Measurements from ENCODE around the gene FRS3. TPM values are rescaled to one million over a fixed set of nuclear protein-coding genes. Genes with fewer than 3 reads are reported as not detected.

Gene FRS3
- total and polyA plus RNA-seq, 2 of the 8 experiments (the other 6 are each of a cell fraction or from before 2014, with no cell fraction given): 3.4 to 4.4 TPM

DNA sequence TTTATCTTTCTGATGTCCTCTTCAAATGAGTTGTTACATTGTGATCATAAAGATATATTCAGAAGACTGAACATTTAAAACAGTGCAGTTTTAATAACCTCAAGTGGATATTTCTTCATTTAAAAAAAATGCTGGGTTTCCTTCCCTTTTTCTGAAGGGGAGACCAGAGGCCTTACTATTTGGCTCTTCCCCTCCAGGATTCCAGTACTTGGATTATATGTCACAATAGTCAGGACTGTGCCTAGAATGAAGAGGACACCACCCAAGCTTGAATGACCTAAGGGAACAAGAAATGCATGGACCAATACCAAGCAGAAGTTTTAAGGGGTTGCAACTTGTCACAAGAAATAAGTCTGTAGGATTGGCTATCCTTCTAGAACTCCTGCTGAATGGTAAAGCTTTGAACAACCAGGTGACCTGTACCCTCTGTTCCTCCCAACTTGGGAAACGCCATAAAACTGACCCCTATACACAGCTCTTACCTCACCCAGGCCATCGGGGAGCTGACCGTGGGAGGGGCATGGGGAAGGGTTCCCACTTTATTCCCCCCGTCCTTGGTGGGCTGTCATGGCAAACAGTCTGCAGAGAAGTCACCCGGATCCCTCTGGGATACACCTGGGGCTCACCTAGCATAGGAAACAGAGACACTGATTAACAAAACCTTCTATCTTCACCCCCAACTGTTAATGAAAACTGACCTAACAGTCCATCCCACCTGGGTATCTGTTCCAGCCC is 2.0 kb downstream of the FRS3 start:
- no peak overlapping the region for H4K5ac ChIP-seq (ENCODE audit: insufficient read length, low read depth, low read length)
- no peak overlapping the region for H3K9ac ChIP-seq (replicated peaks in 1 of 4; ENCODE audit: extremely low read depth in 1 of 4, low read depth in 3 of 4, low read length in 3 of 4)
- no peaks in the 10 kb centered on the region for H3K9me3 ChIP-seq (ENCODE audit: insufficient read depth in 2 of 2, low read depth in 1 of 2, low read length in 1 of 2)
- H2AFZ ChIP-seq (ENCODE audit: low read length): no peak overlapping the region
- no peak overlapping the region for H3K23ac ChIP-seq (ENCODE audit: insufficient read length)
- no peak overlapping the region for H2BK20ac ChIP-seq (ENCODE audit: low read length)
- no peak overlapping the region for H3K4me2 ChIP-seq (ENCODE audit: insufficient read depth in 1 of 2, low read depth in 2 of 2, low read length in 2 of 2)
- CTCF ChIA-PET (ENCODE audit: partially characterized antibody): interaction anchor here (1.0 to 5.2 kb wide), 11 partner anchors 10 to 409 kb away, joined by 3 to 58 read pairs (median 10); partner anchors contain the start of genes BYSL, MED20 and TOMM6
- H3K56ac ChIP-seq (replicated peaks; ENCODE audit: insufficient read length, low read depth, low read length): no peak overlapping the region
- peaks cover 0 to 13% (median 6%) of the 10 kb centered on the region in 4 experiments; a peak in 6 of 7 replicates for H3K27me3 ChIP-seq (replicated peaks in 1 of 4; ENCODE audit: control insufficient read depth in 3 of 4, extremely low read depth in 1 of 4, insufficient read depth in 3 of 4, low read length in 3 of 4)
- H4K91ac ChIP-seq (replicated peaks; ENCODE audit: insufficient read length, low read length): no peak overlapping the region
- 90% methylated on average over 5 of the region's 5 CpGs; no CpG with 5 or more reads in 1 of the 2 experiments for WGBS, 2 experiments (ENCODE audit: extremely low coverage in 1 of 2, insufficient coverage in 1 of 2, insufficient read length in 1 of 2, insufficient replicate concordance in 2 of 2, low coverage in 1 of 2, low lambda C conversion rate in 2 of 2, missing lambda C conversion rate in 1 of 2)
- no peak overlapping the region for H3K14ac ChIP-seq (ENCODE audit: insufficient read length)
- H2BK5ac ChIP-seq (ENCODE audit: low read depth, low read length): no peak overlapping the region
- no peak overlapping the region for H3K4me3 ChIP-seq (ENCODE audit: extremely low read depth in 1 of 4, insufficient read depth in 2 of 4, low read depth in 3 of 4, low read length in 4 of 4)
- no peaks in the 10 kb centered on the region for H3K79me2 ChIP-seq (ENCODE audit: control insufficient read depth in 1 of 2, insufficient read depth in 2 of 2, low read length in 2 of 2)
- H3K18ac ChIP-seq (ENCODE audit: extremely low read depth, low read length): no peak overlapping the region
- H3K27ac ChIP-seq (ENCODE audit: low read depth, low read length): no peak overlapping the region
- DNase-seq (ENCODE audit: low read depth in 1 of 2, low spot score in 2 of 2) (no peak), FAIRE-seq (no peak)
- H4K8ac ChIP-seq (ENCODE audit: extremely low read depth, insufficient read depth, low read length): no peak overlapping the region
- H2BK15ac ChIP-seq (ENCODE audit: low read length): no peak overlapping the region
- H4K20me1 ChIP-seq (replicated peaks in 1 of 2; ENCODE audit: control insufficient read depth in 1 of 2, insufficient read depth in 2 of 2, low read length in 2 of 2): peaks cover 0 to 3% of the 10 kb centered on the region in 2 experiments
- H2AK5ac ChIP-seq (ENCODE audit: low read depth, low read length): no peak overlapping the region
- H3K36me3 ChIP-seq (ENCODE audit: control insufficient read depth in 2 of 4, insufficient read depth in 4 of 4, low read length in 3 of 4): peaks cover 0 to 2% (median 0%) of the 10 kb centered on the region in 4 experiments; a peak in 2 of 8 replicates
- POLR2A ChIA-PET (ENCODE audit: partially characterized antibody): interaction anchor here (0.6 to 1.0 kb wide), 2 partner anchors 9 to 12 kb away, joined by 3 read pairs; partner anchors contain the start of gene TOMM6
- peaks cover 8% of the 10 kb centered on the region for H3K23me2 ChIP-seq (ENCODE audit: low read depth, low read length)
- H3K4ac ChIP-seq (replicated peaks; ENCODE audit: insufficient read length, low read depth, low read length): no peak overlapping the region
- H2BK120ac ChIP-seq (replicated peaks; ENCODE audit: low read depth, low read length): no peak overlapping the region
- H2BK12ac ChIP-seq (ENCODE audit: low read depth, low read length): no peak overlapping the region
- peaks cover 2 to 7% (median 5%) of the 10 kb centered on the region in 4 experiments; a peak in 4 of 7 replicates for H3K4me1 ChIP-seq (replicated peaks in 1 of 4; ENCODE audit: control insufficient read depth in 3 of 4, insufficient read depth in 4 of 4, low read length in 3 of 4)
- no peaks in the 10 kb centered on the region for H3K79me1 ChIP-seq (ENCODE audit: low read depth, low read length)
- TF ChIP-seq RNF2 (IDR thresholded peaks at IDR 0.05; ENCODE audit: borderline replicate concordance, low read depth, low read length, missing control alignments, poor library complexity, severe bottlenecking): no peak
- TF ChIP-seq, protein P1, sequence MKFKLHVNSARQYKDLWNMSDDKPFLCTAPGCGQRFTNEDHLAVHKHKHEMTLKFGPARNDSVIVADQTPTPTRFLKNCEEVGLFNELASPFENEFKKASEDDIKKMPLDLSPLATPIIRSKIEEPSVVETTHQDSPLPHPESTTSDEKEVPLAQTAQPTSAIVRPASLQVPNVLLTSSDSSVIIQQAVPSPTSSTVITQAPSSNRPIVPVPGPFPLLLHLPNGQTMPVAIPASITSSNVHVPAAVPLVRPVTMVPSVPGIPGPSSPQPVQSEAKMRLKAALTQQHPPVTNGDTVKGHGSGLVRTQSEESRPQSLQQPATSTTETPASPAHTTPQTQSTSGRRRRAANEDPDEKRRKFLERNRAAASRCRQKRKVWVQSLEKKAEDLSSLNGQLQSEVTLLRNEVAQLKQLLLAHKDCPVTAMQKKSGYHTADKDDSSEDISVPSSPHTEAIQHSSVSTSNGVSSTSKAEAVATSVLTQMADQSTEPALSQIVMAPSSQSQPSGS (IDR thresholded peaks at IDR 0.05; ENCODE audit: low read length): no peak
- TF ChIP-seq KDM4A (IDR thresholded peaks at IDR 0.05; ENCODE audit: low read depth, low read length, severe bottlenecking): no peak
- no peak for TF ChIP-seq SIX5 (IDR thresholded peaks at IDR 0.05; ENCODE audit: low read depth, low read length)
- no peak for TF ChIP-seq GABPA (IDR thresholded peaks at IDR 0.05; ENCODE audit: borderline replicate concordance, insufficient read depth, low read length)
- no peak for TF ChIP-seq JUND (IDR thresholded peaks at IDR 0.05; ENCODE audit: low read length)
- TF ChIP-seq RBBP5 (IDR thresholded peaks at IDR 0.05; ENCODE audit: borderline replicate concordance, low read depth, low read length): no peak
- TF ChIP-seq NRF1 (IDR thresholded peaks at IDR 0.05; ENCODE audit: low read depth, low read length): no peak
- no peak for TF ChIP-seq CBX5 (IDR thresholded peaks at IDR 0.05; ENCODE audit: low read depth, low read length)
- no peak for TF ChIP-seq ZNF274 (IDR thresholded peaks at IDR 0.05; ENCODE audit: borderline replicate concordance, extremely low read depth, low read length)
